OCI-M1 (cell line): ENCODE results near the gene FKBP4.

Source experiments
- DNase-seq: peaks from one replicate; lab custom pipeline; 2025; lab: John Stamatoyannopoulos, UW

Gene FKBP4

DNA sequence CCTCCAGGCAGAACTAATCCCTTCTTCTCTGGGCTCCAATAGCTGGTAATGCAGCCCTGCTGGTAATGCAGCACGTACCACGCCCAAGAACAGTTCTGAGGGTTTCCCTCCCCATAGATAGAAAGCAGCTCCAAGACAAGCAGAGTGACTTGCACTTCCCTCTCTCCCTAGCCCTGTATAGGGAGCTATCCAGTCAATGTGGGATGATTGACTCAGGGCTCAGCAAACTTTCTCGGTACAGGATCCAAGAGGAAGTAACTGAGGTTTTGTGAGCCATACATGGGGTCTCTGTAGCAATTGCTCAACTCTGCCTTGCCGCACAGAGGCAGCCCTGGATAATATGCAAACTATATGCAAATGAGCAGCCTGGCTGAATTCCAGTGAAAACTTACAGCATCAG, 15.5 kb upstream of the FKBP4 start:
- DNase-seq = peak; percentile 6

DNA sequence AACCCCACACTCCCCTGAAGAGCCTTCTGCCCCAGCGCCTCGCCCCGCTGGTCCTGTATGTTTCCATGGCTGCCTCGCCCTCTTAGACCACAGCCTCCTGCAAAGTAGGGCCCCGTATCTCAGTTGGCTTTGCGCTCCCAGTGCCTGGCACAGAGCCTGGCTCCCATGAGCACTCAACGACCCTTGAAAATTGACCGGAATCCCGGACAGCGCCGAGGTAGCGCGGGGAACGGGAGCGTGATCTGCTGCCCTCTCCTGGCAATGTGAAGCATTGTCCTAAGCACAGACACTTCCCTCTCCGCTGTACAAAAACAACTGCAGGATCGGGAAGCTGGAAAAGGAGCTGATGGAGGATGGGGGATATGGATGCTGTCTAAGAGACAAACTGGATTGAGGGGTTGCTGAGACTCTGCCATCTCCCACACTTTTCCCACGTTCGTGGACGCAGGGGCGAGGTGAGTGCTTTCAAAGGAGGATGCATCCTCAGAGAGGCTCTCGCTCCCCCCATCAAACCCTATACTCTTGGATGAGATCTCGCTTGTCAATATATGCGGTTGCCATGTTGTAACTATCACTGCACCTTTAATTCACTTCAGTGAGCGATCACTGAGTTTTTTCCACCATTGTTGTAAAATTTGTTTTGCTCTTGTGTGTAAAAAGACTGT, 10.7 kb upstream of the FKBP4 start:
- DNase-seq = peak; percentile 65

DNA sequence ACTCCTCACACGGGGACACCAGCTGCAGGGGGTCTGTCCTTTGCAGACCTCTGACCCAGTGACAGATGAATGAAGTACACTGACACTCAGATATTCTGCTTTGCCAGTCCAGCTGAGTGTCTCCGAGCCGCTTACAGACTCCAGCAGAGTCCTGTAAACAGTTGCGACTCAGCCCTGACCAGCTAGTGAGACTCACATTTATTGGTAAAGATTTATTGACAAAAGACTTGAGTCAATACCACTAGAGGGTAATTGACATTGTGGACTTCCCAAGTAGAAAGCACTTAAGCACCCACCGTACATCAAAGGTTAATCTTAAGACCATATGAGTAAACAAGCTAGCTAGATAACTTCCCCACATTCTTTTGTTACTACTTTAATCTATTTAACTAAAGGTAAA, 9.8 kb upstream of the FKBP4 start:
- DNase-seq = no peak

DNA sequence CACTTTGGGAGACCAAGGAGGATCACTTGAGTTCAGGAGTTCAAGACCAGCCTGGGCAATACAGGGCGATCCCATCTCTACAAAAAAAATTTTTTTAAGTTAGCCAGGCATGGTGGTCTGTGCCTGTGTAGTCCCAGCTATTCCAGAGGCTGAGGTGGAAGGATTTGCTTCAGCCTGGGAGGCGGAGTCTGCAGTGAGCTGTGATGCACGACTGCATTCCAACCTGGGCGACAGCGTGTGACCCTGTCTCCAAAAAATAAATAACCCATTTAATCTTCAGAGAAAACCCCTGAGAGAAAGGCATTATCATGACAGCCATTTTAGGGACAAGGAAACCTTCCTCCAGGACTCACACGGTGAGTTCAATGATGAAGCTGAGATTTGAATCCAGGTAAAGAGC, 3.7 kb upstream of the FKBP4 start:
- DNase-seq = no peak

DNA sequence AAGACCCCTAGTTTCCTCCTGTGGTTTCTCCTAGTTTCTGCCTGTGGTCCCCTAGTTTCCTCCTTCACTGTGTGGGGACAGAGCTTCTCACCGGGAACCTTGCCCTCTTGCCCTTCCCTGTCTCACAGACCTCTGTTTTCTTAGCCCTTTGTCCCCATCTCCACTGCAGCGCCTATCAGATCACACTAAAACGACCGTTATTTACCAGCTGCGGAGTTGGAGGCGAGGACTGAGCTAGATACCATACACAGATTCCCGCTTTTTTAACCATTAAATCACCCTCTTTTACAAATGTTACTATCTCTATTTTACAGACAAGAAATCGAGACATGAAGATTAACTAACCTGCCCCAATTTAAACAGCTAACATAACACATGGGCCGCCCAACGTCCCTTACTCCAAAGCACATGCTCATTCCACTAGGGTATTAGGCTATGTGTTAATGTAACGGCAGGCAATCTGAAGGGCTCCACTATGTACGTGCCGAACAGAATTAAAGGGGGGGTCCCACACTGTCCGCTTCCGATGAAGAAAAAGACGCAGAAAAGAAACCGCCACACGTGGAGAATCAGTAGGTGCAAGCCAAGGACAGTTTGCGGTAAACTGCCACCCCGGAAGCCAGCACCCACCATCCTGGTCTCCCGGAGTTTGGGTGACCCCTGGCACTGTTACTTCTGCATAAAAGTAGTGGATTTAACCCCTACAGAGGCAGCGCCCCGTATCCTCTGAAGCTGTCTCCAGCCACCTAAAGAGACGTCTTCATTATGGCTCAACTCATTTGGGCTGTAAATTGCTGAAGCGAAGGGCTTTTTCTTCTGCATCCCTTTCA, 1.9 kb upstream of the FKBP4 start:
- peak; percentile 13 for DNase-seq

DNA sequence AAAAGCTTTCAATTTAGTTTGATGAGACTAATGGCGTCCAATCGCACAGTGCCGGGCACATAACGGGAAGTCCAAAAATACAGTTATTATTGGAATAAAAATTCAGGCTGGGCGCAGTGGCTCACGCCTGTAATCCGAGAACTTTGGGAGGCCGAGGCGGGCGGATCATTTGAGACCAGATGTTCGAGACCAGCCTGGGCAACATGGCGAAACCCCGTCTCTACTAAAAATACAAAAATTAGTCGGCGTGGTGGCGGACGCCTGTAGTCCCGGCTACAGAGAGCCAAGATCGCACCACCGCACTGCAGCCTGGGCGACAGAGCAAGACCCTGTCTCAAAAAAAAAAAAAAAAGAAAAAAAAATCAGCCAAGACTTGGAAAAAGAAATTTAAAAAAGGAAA, 1.2 kb upstream of the FKBP4 start:
- no peak for DNase-seq

DNA sequence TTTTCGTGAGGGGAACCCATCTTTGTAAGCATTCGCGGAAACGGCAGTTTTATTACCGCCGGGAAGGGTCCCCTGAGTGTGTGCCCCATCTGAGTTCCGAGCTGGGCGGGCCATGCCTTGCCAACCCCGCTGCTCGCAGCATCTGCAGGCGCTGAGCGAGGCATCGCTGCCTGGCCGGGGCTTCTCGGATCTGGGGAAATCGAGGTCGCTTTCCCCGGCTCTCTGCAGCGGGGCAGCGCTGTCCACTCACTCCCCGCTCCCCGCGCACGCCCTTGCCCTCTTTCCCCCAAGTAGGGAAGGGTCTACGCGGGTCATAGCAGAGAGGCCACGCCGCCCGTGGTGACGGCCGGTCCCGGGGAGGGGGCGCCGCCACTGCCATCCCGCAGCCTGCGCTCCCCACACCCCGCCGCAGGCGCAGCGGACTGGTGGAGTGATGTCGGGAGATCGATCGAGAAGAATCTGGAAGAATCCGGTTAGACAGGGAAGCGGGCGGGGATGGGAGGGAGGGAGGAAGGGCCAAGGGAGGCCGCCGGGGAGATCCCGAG, 507 bp upstream of the FKBP4 start:
- no peak for DNase-seq

DNA sequence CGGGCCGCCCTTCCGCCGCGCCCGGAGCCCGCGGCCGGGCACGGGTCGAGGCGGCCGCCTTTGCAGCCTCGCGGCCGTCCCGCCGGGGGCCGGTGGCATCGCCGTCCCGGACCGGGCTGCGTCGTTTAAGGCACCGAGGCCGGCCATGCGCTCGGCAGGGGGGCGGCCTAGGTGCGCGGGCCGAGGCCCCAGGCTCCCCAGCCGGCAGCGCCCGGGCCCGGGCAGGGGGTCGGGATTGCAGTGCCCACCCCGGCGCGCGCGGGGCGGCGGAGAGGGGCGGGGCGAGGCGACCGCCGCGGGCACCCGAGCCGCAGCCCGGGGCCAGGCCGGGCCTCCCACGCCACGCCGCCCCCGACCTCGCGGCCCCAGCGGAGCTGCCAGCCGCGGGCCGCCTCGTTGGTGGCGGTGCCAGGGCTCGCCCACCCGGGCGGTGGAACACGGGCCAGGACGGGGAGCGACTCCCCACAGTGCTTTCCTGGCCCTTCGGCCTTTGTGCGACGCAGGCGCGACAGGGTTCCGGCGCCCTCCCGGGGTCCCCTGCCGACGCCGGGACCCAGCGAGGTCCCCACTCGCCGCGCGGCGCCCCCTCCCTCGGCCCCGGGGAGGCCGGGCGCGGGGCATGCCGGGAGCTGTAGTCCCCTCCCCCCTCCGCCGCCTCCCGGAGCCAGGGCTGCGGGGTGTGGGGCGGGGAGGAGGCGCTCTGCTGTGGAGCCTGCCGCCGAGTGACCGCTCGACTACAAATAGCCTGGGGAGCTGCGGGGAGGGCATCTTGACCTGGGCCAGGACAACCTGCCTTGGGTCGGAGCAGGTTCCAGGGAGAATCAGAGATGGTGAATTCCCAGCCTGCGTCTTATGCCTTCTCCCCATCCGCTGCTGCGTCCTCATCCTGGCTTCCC, 769 bp downstream of the FKBP4 start:
- DNase-seq = peak; percentile 75

DNA sequence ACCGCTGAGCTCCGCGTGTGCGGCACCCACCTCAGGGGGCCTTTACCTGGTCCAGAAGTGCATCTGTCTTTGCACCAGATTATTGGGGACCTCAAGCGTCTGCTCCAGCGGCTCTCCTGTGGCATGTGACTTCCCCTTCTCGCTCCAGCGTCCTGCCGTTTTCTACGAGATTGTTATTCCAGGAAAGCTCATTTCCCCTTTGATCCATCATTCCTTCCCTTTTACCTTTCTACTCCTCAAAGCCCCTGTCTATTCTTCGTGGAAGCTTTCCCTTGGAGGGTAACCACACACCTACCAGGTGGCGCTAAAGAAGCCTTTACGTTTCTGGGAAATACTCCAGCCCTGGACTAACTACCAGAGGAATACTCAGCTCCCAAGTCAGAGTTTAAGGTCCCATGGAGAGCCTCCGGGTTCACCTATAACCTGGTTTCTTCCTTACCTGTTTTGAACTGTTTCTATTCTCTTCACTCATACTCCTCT, 1.5 kb downstream of the FKBP4 start:
- DNase-seq = peak; percentile 56

DNA sequence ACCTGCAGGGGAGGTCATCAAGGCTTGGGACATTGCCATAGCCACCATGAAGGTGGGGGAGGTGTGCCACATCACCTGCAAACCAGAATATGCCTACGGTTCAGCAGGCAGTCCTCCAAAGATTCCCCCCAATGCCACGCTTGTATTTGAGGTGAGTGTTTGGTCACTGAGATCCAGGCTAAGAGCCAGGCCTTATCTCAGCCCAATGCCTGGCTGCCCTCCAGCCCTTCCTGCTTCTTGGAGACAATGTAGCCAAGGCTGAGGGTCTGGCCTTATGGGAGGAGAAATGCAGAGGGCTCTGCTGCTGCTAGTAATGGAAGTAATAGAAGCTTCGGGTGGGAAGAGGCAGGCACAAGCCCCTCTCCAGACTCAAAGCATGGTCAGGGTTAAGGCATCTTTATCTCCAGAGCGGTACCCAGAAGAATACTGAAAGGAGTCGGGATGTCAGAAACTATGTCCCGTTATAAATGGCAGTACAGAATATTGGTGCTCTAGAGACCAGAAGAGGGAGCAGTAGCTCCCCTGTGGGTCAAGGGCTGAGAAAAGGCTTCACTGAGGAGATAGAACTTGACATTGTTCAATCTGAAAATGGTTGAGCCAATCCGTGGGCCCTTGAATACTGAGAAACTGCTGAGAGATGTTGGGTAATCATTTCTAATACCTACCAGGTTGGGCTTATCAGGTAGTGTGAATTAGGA, 3.1 kb downstream of the FKBP4 start:
- no peak for DNase-seq

DNA sequence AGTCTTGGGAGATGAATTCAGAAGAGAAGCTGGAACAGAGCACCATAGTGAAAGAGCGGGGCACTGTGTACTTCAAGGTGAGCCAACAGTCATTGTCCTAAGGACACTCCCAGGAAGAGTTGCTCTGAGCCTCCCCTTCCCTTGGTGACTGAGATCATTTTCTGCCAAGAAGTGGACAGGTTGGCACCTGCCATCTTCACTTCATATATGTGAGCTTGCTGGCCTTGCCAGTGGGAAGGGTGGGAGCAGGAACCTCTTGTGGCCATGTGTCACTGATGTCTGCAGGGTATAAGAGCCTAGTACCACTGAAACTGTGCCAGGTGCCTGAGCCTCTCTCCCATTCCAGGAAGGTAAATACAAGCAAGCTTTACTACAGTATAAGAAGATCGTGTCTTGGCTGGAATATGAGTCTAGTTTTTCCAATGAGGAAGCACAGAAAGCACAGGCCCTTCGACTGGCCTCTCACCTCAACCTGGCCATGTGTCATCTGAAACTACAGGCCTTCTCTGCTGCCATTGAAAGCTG, 5.3 kb downstream of the FKBP4 start:
- DNase-seq = no peak

DNA sequence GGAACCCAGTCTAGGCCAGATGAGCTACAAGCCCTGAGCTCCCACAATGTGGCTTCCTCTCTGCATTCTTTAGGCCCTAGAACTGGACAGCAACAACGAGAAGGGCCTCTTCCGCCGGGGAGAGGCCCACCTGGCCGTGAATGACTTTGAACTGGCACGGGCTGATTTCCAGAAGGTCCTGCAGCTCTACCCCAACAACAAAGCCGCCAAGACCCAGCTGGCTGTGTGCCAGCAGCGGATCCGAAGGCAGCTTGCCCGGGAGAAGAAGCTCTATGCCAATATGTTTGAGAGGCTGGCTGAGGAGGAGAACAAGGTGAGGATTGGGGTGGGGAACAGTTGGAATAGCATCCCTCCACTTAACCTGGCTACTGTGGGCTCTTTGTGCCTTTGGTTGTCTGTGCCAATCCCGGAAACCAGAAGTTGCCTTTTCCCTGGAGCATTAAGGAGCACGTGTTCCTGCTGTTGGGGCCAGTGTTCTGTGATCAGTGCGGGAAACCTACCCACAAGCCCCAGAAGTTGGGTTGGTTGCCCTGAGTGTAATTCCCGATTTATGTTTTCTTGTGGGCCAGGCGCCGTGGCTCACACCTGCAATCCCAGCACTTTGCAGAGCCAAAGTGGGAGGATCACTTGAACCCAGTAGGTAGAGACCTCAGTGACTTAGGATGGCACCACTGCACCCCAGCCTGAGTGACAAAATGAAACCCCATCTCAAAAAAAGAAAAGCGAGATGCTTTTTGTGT, 6.4 kb downstream of the FKBP4 start:
- DNase-seq = no peak

DNA sequence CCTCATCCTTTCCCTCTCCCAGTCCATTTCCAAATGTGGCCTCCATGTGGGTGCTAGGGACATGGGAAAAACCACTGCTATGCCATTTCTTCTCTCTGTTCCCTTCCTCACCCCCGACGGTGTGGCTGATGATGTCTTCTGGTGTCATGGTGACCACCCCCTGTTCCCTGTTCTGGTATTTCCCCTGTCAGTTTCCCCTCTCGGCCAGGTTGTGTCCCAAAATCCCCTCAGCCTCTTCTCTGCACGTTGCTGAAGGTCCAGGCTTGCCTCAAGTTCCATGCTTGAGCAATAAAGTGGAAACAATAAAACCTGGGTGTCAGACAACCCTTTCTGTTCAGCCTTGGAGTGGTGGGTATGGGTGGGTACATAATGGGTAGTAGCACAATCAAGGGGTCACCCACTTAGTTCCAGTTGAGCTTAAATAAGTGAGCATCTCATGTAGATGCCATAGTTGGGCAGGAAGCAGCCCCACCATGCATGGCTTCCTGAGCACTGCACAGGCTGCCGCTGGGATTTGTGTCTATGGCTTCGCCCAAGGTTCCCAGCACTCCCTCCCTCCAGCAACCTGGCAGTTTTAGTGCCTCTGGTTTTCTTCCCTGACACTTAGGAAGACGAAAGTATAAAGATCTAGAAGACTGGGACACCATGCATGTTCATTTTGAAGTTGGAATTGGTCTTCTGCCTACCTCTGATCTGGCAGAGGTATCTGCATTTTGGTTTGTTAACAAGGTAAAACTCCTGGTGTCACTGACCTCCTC, 9.0 kb downstream of the FKBP4 start:
- no peak for DNase-seq

DNA sequence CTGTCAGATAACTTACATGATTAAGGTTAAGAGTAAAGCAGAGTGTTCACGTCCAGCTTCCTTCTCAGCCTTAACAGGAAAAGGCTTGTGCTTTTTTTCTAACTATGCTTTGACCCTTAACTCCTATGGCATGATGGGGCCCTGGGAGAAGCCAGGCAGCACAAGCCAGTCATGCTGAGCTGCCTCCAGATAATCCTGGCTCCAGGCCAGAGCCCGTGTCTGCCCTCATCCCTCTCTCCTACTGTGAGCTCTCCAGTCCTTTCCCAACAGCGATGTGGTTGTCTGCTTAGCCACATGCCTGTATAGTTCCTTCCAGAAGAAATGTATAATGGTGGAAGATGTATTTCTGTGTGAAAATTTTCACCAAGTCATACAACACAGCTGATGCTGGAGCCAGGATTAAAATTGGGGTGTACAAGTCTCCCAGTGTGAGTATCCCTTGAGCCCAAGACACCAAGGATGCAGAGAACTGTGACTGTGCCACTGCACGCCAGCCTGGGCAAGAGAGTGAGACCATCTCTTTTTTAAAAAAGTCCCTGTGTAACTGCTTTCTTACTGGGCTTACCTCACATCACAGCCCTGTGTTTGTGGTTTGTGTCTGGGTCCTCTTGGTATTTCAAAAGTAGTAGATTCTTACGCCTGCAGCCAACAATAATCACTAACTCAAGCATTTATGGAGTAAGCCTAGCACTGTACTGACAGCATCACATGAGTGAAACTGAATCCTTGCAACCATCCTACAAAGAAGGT, 9.8 kb downstream of the FKBP4 start:
- DNase-seq = no peak

DNA sequence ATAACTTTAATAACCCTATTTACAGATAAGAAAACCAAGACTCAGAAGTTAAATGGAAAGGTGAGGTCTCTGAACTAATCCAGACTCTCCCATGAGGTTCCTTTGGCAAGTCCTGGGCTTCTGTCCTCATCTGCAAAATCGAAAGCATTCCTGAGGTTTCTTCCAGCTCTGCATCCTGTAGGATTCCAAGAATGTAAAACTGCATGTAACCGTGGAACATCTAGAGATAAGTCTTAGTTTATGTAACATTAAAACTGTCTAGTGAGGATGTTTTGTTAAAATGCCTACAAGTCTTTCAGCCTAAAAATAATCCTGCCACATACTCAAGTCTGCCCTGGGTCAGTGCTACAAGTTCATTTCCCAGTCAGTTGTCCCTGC, 10.4 kb downstream of the FKBP4 start:
- no peak for DNase-seq

DNA sequence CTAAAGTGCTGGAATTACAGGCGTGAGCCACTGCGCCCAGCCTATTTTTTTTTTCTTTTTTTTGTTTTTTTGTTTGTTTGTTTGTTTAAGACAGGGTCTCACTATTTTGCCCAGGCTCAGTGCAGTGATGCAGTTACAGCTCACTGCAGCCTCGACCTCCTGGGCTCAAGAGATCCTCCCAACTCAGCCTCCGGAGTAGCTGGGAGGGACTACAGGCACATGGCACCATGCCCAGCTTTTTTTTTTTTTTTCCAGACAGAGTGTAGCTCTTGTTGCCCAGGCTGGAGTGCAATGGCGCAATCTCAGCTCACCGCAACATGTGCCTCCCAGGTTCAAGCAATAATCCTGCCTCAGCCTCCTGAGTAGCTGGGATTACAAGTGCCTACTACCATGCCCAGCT, 11.9 kb downstream of the FKBP4 start:
- no peak for DNase-seq

DNA sequence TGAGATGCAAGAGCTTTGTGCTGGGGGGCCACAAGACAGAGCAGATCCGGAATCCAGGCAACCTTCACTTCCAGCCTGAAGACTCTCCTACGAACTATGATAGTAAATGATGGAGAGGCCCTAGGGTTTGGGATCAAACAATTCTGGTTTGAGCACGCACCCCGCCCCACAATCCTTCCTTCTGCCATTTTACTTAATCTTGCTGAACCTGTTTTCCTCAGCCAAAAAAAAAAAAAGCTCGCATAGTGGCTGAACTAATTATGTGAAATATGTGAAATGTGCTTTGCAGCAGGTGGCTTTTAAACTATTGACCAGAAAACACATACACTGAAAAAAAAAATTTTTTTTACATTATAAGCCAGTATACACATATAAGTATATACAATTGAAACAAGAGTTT, 17.0 kb downstream of the FKBP4 start:
- no peak for DNase-seq

DNA sequence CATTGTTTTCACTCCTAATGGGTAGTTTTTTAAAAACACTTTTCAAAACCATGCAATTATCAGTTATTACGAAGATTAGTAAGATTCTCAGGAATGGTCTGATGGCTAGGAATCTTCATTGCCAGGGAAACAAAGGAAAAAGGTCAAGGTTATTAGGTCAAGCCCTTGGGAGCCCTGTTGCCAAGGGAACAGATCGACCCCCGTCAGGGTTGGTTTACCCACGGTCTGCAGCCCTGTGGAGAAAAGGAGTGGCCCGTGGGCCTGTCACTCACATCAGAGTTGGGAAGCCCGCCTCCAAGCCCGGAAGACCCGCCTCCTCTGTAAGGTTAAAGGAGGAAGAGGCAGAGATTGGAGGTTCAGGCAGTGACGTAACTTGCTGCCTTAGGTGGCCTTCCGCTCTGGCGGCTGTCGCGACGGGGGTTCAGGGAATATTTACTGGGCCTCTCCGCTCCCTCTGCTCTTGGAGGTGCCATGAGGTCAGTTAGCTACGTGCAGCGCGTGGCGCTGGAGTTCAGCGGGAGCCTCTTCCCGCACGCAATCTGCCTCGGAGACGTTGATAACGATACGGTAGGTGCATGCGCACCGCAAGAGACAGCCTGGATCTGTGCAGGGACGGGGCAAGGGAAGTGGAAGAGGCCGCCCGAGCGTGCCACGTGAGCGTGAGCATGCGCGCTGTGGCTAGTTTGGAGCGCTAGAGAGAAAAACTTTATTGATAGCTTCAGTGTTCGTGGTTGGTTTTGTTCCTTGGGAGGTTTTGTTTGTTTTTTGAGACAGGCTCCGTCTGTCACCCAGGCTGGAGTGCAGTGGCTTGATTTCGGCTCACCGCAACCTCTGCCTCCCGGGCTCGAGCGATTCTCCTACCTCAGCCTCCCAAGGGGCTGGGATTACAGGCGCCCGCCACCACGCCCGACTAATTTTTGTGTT, 17.8 kb downstream of the FKBP4 start, which contains the start of gene ITFG2:
ITFG2 (plus strand) TSS at position 379 of the 924 bp plus-strand sequence; CDS start at position 472, 93 bp downstream.
- DNase-seq = peak; percentile 99
